SK-N-SH treated with all-trans-retinoic acid at 6 μM for 48 hours (cell line): ENCODE results near the gene CADM1.

ENCODE experiments used
- ATAC-seq: fragments of 200-7000 bp; cut with Tn5 transposase; 3 replicates; pipeline ENCODE4 v1.9.1; 2020; ENCODE audit warnings: mild to moderate bottlenecking, moderate library complexity
- BACH2 ChIP-seq: fragments of 250-450 bp; sonication (Bioruptor Pico); IDR thresholded peaks from 2 replicates; pipeline ENCODE4 v1.9.0; 2021; ENCODE audit warnings: mild to moderate bottlenecking, borderline replicate concordance
- CSDC2 ChIP-seq: fragments of 250-450 bp; sonication (Bioruptor Pico); IDR thresholded peaks from 2 replicates; pipeline ENCODE4 v1.5.0; 2020; ENCODE audit warnings: mild to moderate bottlenecking, moderate library complexity
- ESRRG ChIP-seq: fragments of 250-450 bp; sonication (Bioruptor Pico); IDR thresholded peaks from 2 replicates; pipeline ENCODE4 v1.6.1; 2021; ENCODE audit warnings: mild to moderate bottlenecking
- ISL1 ChIP-seq: fragments of 250-450 bp; sonication (Bioruptor Pico); IDR thresholded peaks from 2 replicates; pipeline ENCODE4 v2.1.2; 2022; ENCODE audit warnings: mild to moderate bottlenecking, moderate library complexity
- OSR1 ChIP-seq: fragments of 250-450 bp; sonication (Bioruptor Pico); IDR thresholded peaks from 2 replicates; pipeline ENCODE4 v1.8.0; 2022; ENCODE audit warnings: moderate library complexity, mild to moderate bottlenecking, inconsistent platforms
- PPARA ChIP-seq: fragments of 250-450 bp; sonication (Bioruptor Pico); IDR thresholded peaks from 2 replicates; pipeline ENCODE4 v1.5.0; 2020; ENCODE audit warnings: mild to moderate bottlenecking, borderline replicate concordance
- RARB ChIP-seq: fragments of 250-450 bp; sonication (Bioruptor Pico); IDR thresholded peaks from 2 replicates; pipeline ENCODE4 v1.8.0; 2021; ENCODE audit warnings: mild to moderate bottlenecking, moderate library complexity
- SNAI2 ChIP-seq: fragments of 250-450 bp; sonication (Bioruptor Pico); IDR thresholded peaks from 2 replicates; pipeline ENCODE4 v1.5.0; 2020; ENCODE audit warnings: mild to moderate bottlenecking, moderate library complexity
- TCF4 ChIP-seq: fragments of 250-450 bp; sonication (Bioruptor Pico); IDR thresholded peaks from 2 replicates; pipeline ENCODE4 v1.8.0; 2021; ENCODE audit warnings: mild to moderate bottlenecking, moderate library complexity, borderline replicate concordance
- TOX ChIP-seq: fragments of 250-450 bp; sonication (Bioruptor Pico); IDR thresholded peaks from 2 replicates; pipeline ENCODE4 v1.8.0; 2021; ENCODE audit warnings: mild to moderate bottlenecking, moderate library complexity, borderline replicate concordance
- ZC3H10 ChIP-seq: fragments of 250-450 bp; sonication (Bioruptor Pico); IDR thresholded peaks from 2 replicates; pipeline ENCODE4 v1.5.1; 2021; ENCODE audit warnings: mild to moderate bottlenecking, moderate library complexity
- ZFP3 ChIP-seq: fragments of 250-450 bp; sonication (Bioruptor Pico); IDR thresholded peaks from 2 replicates; pipeline ENCODE4 v1.5.0; 2020; ENCODE audit warnings: mild to moderate bottlenecking, moderate library complexity
- ZFP30 ChIP-seq: fragments of 450-650 bp; formaldehyde crosslinking; IDR thresholded peaks from 2 replicates; pipeline ENCODE4 v1.5.0; 2022; ENCODE audit warnings: mild to moderate bottlenecking, moderate library complexity
- ZNF565 ChIP-seq: fragments of 450-650 bp; formaldehyde crosslinking; conservative IDR thresholded peaks from 2 replicates; pipeline ENCODE4 v1.5.0; 2020; ENCODE audit warnings: low read depth, mild to moderate bottlenecking, moderate library complexity
- ZNF70 ChIP-seq: fragments of 450-650 bp; formaldehyde crosslinking; IDR thresholded peaks from 2 replicates; pipeline ENCODE4 v1.5.0; 2020; ENCODE audit warnings: mild to moderate bottlenecking, moderate library complexity
- TF ChIP-seq, protein P1 (sequence below): fragments of 250-450 bp; sonication (Bioruptor Pico); IDR thresholded peaks from 2 replicates; pipeline ENCODE4 v1.8.0; 2020; ENCODE audit warnings: mild to moderate bottlenecking, moderate library complexity, borderline replicate concordance
- TF ChIP-seq, protein P2 (sequence below): fragments of 250-450 bp; sonication (Bioruptor Pico); IDR thresholded peaks from 2 replicates; pipeline ENCODE4 v1.5.0; 2020; ENCODE audit warnings: mild to moderate bottlenecking, moderate library complexity
- TF ChIP-seq, protein P3 (sequence below): fragments of 250-450 bp; sonication (Bioruptor Pico); IDR thresholded peaks from 2 replicates; pipeline ENCODE4 v1.5.1; 2020; ENCODE audit warnings: low read depth, mild to moderate bottlenecking, moderate library complexity
- TF ChIP-seq, protein P4 (sequence below): fragments of 250-450 bp; sonication (Bioruptor Pico); IDR thresholded peaks from 2 replicates; pipeline ENCODE4 v1.5.1; 2021; ENCODE audit warnings: mild to moderate bottlenecking, moderate library complexity

Gene CADM1

DNA sequence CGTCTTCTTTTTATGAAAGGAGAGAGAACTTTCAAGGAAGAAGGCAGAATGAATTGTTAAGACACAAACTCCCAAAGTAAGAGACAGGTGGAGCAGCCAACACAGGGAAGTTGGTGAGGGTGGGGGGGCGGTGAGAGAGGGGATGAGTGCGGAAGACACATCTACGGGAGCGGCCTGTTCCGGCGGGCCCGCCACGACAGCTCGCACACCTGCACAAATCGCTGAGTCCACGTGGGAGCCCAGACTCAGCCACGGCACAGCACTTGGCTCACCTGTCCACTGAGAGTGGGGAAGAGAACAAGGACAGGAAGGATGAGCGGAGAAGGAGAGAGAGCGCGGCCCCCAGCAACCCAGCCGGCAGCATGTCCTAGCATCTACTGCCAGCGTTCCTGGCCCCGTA lies 331.1 kb downstream of the CADM1 start:
- no peak for ATAC-seq

DNA sequence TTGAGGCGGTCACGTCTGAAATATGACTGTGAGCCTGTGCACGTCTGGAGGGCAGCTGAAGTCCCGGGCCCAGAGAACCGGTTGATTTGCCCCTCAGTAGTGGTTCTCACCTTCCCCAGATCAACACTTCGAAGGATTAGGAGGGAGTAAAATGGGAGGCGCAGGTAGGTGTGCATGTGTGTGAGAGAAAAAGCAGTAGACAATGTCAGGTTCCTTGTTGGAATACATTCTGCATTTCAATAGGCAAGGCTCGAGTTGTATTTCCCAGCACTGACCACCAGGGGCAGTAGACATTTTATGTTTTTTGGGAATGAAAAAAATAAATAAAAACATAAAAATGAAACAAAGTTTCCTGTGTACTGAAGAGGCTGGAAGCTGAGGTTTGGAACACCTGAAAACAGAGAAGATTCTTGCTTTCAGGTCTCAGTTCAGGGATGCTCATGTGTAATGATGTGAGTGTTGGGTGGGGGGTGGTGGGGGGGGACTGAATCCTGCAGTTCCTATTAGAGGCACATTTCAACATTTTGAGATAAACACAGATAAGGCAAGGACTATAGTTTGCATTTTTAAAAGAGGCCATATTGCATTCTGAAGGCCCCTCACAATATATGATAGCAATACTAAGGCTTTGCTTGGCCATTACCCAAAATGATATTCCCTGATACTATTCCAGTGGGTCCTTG lies 333.9 kb downstream of the CADM1 start:
- ATAC-seq = no peak
- TF ChIP-seq ZC3H10 (CRISPR knock-in tag) (no peak), ISL1 (CRISPR knock-in tag) (no peak), ZNF70 (CRISPR knock-in tag) (no peak)

More for the DNA sequence above, 331.1 kb downstream of the CADM1 start:
- TF ChIP-seq ZFP3 (CRISPR knock-in tag) (no peak), PPARA (CRISPR knock-in tag) (no peak), ZNF565 (CRISPR knock-in tag) (no peak), ZNF70 (CRISPR knock-in tag) (no peak), TCF4 (no peak), RARB (CRISPR knock-in tag) (no peak), ISL1 (CRISPR knock-in tag) (no peak), OSR1 (CRISPR knock-in tag) (no peak), TOX (CRISPR knock-in tag) (no peak), BACH2 (CRISPR knock-in tag) (no peak), SNAI2 (CRISPR knock-in tag) (no peak)
- TF ChIP-seq, protein P1, sequence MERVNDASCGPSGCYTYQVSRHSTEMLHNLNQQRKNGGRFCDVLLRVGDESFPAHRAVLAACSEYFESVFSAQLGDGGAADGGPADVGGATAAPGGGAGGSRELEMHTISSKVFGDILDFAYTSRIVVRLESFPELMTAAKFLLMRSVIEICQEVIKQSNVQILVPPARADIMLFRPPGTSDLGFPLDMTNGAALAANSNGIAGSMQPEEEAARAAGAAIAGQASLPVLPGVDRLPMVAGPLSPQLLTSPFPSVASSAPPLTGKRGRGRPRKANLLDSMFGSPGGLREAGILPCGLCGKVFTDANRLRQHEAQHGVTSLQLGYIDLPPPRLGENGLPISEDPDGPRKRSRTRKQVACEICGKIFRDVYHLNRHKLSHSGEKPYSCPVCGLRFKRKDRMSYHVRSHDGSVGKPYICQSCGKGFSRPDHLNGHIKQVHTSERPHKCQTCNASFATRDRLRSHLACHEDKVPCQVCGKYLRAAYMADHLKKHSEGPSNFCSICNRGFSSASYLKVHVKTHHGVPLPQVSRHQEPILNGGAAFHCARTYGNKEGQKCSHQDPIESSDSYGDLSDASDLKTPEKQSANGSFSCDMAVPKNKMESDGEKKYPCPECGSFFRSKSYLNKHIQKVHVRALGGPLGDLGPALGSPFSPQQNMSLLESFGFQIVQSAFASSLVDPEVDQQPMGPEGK (CRISPR knock-in tag) = no peak
- TF ChIP-seq, protein P2, sequence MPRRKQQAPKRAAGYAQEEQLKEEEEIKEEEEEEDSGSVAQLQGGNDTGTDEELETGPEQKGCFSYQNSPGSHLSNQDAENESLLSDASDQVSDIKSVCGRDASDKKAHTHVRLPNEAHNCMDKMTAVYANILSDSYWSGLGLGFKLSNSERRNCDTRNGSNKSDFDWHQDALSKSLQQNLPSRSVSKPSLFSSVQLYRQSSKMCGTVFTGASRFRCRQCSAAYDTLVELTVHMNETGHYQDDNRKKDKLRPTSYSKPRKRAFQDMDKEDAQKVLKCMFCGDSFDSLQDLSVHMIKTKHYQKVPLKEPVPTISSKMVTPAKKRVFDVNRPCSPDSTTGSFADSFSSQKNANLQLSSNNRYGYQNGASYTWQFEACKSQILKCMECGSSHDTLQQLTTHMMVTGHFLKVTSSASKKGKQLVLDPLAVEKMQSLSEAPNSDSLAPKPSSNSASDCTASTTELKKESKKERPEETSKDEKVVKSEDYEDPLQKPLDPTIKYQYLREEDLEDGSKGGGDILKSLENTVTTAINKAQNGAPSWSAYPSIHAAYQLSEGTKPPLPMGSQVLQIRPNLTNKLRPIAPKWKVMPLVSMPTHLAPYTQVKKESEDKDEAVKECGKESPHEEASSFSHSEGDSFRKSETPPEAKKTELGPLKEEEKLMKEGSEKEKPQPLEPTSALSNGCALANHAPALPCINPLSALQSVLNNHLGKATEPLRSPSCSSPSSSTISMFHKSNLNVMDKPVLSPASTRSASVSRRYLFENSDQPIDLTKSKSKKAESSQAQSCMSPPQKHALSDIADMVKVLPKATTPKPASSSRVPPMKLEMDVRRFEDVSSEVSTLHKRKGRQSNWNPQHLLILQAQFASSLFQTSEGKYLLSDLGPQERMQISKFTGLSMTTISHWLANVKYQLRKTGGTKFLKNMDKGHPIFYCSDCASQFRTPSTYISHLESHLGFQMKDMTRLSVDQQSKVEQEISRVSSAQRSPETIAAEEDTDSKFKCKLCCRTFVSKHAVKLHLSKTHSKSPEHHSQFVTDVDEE = no peak
- TF ChIP-seq, protein P3, sequence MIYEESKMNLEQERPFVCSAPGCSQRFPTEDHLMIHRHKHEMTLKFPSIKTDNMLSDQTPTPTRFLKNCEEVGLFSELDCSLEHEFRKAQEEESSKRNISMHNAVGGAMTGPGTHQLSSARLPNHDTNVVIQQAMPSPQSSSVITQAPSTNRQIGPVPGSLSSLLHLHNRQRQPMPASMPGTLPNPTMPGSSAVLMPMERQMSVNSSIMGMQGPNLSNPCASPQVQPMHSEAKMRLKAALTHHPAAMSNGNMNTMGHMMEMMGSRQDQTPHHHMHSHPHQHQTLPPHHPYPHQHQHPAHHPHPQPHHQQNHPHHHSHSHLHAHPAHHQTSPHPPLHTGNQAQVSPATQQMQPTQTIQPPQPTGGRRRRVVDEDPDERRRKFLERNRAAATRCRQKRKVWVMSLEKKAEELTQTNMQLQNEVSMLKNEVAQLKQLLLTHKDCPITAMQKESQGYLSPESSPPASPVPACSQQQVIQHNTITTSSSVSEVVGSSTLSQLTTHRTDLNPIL (CRISPR knock-in tag) = no peak
- TF ChIP-seq, protein P4, sequence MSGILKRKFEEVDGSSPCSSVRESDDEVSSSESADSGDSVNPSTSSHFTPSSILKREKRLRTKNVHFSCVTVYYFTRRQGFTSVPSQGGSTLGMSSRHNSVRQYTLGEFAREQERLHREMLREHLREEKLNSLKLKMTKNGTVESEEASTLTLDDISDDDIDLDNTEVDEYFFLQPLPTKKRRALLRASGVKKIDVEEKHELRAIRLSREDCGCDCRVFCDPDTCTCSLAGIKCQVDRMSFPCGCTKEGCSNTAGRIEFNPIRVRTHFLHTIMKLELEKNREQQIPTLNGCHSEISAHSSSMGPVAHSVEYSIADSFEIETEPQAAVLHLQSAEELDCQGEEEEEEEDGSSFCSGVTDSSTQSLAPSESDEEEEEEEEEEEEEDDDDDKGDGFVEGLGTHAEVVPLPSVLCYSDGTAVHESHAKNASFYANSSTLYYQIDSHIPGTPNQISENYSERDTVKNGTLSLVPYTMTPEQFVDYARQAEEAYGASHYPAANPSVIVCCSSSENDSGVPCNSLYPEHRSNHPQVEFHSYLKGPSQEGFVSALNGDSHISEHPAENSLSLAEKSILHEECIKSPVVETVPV = no peak

DNA sequence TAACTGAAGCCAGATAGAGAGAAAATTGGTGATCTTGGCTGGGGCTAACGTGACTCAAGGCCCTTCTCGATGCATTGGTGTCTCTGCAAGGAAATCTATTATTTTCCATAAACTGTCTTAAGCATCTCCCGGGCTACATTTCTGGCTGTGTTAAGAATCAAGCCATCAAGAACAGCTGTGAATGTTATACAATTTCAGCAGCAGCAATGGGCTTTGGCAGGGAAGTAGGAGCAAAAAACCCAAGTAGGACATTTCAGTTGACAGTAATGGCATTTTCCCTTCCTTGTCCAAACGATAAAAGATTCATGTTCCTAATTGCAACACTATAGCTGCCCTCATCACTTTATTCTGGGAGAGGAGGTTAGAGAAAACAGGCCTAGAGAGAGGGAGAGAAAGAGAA lies 335.0 kb downstream of the CADM1 start:
- no peak for ATAC-seq
- TF ChIP-seq ZFP30 (CRISPR knock-in tag) (no peak), ZNF70 (CRISPR knock-in tag) (no peak), CSDC2 (CRISPR knock-in tag) (no peak), PPARA (CRISPR knock-in tag) (no peak), ZFP3 (CRISPR knock-in tag) (no peak), ZC3H10 (CRISPR knock-in tag) (no peak), SNAI2 (CRISPR knock-in tag) (no peak)
- TF ChIP-seq, protein P1 (CRISPR knock-in tag) = no peak

DNA sequence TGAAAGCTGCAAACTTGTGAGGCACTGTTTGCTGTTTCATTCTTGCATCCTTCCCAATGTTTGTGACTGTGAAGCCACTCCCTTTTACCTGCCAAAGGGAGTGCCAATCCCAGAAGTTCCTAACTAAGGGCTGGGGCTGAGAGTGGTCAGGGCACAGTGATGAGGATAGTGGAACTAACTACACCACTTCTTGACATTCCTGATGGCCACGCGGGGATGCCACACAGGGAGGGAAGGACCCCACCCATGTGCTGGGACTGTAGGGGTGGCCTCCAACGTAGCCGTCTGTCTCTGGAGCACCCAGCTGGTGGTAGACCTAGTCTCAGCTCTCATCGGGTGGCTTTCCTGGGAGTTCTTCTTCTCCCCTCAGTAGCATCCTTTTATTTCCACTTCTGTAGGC lies 335.5 kb downstream of the CADM1 start:
- ATAC-seq = no peak
- TF ChIP-seq ZNF565 (CRISPR knock-in tag) = no peak
- TF ChIP-seq ESRRG (CRISPR knock-in tag) = no peak
- TF ChIP-seq, protein P3 (CRISPR knock-in tag) = no peak
- TF ChIP-seq, protein P2 = no peak
- no peak for TF ChIP-seq ZC3H10 (CRISPR knock-in tag)
- TF ChIP-seq TOX (CRISPR knock-in tag) = no peak
